Endothelial cell of umbilical vein (primary cell): Measurements from ENCODE around the gene SLC13A5. TPM values are rescaled to one million over a fixed set of nuclear protein-coding genes. Genes with fewer than 3 reads are reported as not detected.

Experiments
- BruUV-seq: library from RNA; stranded (reverse); fragments of 400-500 nt; replicated peaks from 2 replicates; lab custom pipeline; 2021; lab: Mats Ljungman, UMichigan
- CTCF ChIA-PET: fragments of 300-600, 350-600 bp; sonication (Branson Sonifier 250); formaldehyde crosslinking; loops from one replicate; lab custom pipeline; 2021; ENCODE audit warnings: antibody characterized with exemption, inconsistent platforms; lab: Charles Lee
- POLR2A ChIA-PET: fragments of 300-600, 350-600 bp; sonication (Branson Sonifier 250); formaldehyde crosslinking; loops from one replicate; lab custom pipeline; 2021; ENCODE audit warnings: antibody characterized with exemption, inconsistent platforms; lab: Charles Lee
- DNase-seq: peaks from one replicate; pipeline ENCODE4 v3.0.0-alpha.2; 2011; ENCODE audit warnings: low read depth, low spot score
- FAIRE-seq: peaks from 2 replicates; lab custom pipeline; 2011; peaks lifted over from hg19 to GRCh38; lab: Jason Lieb, UNC
- H2AFZ ChIP-seq: 2 replicates; pipeline ENCODE4 v1.6.0; 2012; ENCODE audit warnings: low read depth, low read length, control low read depth, inconsistent platforms
- H3K27ac ChIP-seq: 2 replicates; pipeline ENCODE4 v1.5.1; 2011; ENCODE audit warnings: low read depth, mild to moderate bottlenecking, control low read depth, low read length, moderate library complexity; ENCODE audit not compliant: insufficient read depth
- H3K27me3 ChIP-seq, 2 experiments: 2 replicates each; pipeline versions ENCODE4 v1.6.0 to v1.6.1; 2011; ENCODE audit warnings: low read length in 2 of 2, mixed read lengths in 1 of 2; ENCODE audit not compliant: control insufficient read depth in 2 of 2, insufficient read depth in 2 of 2
- H3K36me3 ChIP-seq, 2 experiments: 2 replicates in 1 of 2; 3 replicates in 1 of 2; pipeline ENCODE4 v1.5.1; 2011; ENCODE audit warnings: low read length in 2 of 2, mild to moderate bottlenecking in 1 of 2, moderate library complexity in 1 of 2; ENCODE audit not compliant: control insufficient read depth in 2 of 2, insufficient read depth in 2 of 2; ENCODE audit errors: extremely low read depth in 1 of 2
- H3K4me1 ChIP-seq: 3 replicates; pipeline ENCODE4 v1.5.1; 2011; ENCODE audit warnings: mild to moderate bottlenecking, low read length; ENCODE audit not compliant: control insufficient read depth, insufficient read depth; ENCODE audit errors: extremely low read depth
- H3K4me2 ChIP-seq: 2 replicates; pipeline ENCODE4 v1.6.1; 2011; ENCODE audit warnings: low read length, control low read depth, mixed read lengths; ENCODE audit not compliant: insufficient read depth
- H3K4me3 ChIP-seq, 3 experiments: fragments of 200-600 bp in 1 of 3; sonication (generic), shearing (Covaris generic) in 1 of 3; replicated peaks in 1 of 3; 2 replicates each; pipeline ENCODE4 v1.5.1; 2011 to 2016; ENCODE audit warnings: control low read depth in 3 of 3, low read length in 3 of 3, mild to moderate bottlenecking in 2 of 3, inconsistent platforms in 1 of 3, low read depth in 1 of 3, moderate library complexity in 1 of 3; ENCODE audit not compliant: insufficient read depth in 1 of 3
- H3K79me2 ChIP-seq: 2 replicates; pipeline ENCODE4 v1.6.0; 2012; ENCODE audit warnings: low read length, inconsistent platforms; ENCODE audit not compliant: control insufficient read depth, insufficient read depth
- H3K9ac ChIP-seq: replicated peaks from 2 replicates; pipeline ENCODE3; 2011; ENCODE audit warnings: low read length, control low read depth; ENCODE audit not compliant: insufficient read depth; ENCODE audit errors: extremely low read depth
- H3K9me1 ChIP-seq: replicated peaks from 3 replicates; pipeline ENCODE4 v1.6.0; 2011; ENCODE audit warnings: mild to moderate bottlenecking, low read length; ENCODE audit not compliant: control insufficient read depth, insufficient read depth; ENCODE audit errors: extremely low read depth
- H3K9me3 ChIP-seq: replicated peaks from 2 replicates; pipeline ENCODE4 v1.5.1; 2012; ENCODE audit warnings: low read length, inconsistent platforms; ENCODE audit not compliant: control insufficient read depth, insufficient read depth
- H4K20me1 ChIP-seq: replicated peaks from 2 replicates; pipeline ENCODE3; 2011; ENCODE audit warnings: mild to moderate bottlenecking, low read length; ENCODE audit not compliant: control insufficient read depth, insufficient read depth; ENCODE audit errors: extremely low read depth
- EZH2 ChIP-seq: IDR thresholded peaks from 2 replicates; pipeline ENCODE4 v1.6.1; 2012; ENCODE audit warnings: borderline replicate concordance, low read depth, mild to moderate bottlenecking, moderate library complexity, low read length, inconsistent platforms; ENCODE audit not compliant: severe bottlenecking
- FOS ChIP-seq: IDR thresholded peaks from 2 replicates; pipeline ENCODE4 v1.6.1; 2011; ENCODE audit warnings: mild to moderate bottlenecking, low read length, moderate library complexity, borderline replicate concordance; ENCODE audit not compliant: insufficient read depth
- GATA2 ChIP-seq: IDR thresholded peaks from 2 replicates; pipeline ENCODE4 v1.7.0; 2011; ENCODE audit warnings: low read depth, mild to moderate bottlenecking, moderate library complexity, mixed read lengths, low read length; ENCODE audit not compliant: insufficient read length, insufficient read depth
- JUN ChIP-seq: IDR thresholded peaks from 2 replicates; pipeline ENCODE4 v1.6.1; 2011; ENCODE audit warnings: borderline replicate concordance, low read depth; ENCODE audit not compliant: insufficient read length, insufficient read depth
- MYC ChIP-seq: IDR thresholded peaks from one replicate; pipeline ENCODE4 v1.6.1; 2011; ENCODE audit warnings: mild to moderate bottlenecking, low read depth, low read length
- POLR2A ChIP-seq: IDR thresholded peaks from 2 replicates; pipeline ENCODE4 v1.6.1; 2012; ENCODE audit warnings: low read depth, mild to moderate bottlenecking, control low read depth, low read length
- POLR2AphosphoS5 ChIP-seq: IDR thresholded peaks from 2 replicates; pipeline ENCODE4 v1.6.1; 2012; ENCODE audit warnings: low read depth, mild to moderate bottlenecking, control low read depth, low read length, moderate library complexity; ENCODE audit not compliant: insufficient read depth
- dilution Hi-C: fragments of 300-500 bp; cut with MboI; formaldehyde crosslinking; loops from one replicate; pipeline ENCODE4 v1.15.0; 2019; ENCODE audit warnings: low sequenced_read_pairs; ENCODE audit not compliant: extremely low pct_ligation_motif_present
- intact Hi-C: fragments of 100-400 bp; cut with micrococcal nuclease; formaldehyde crosslinking; loops from one replicate; pipeline ENCODE4 v1.10.0; 2022
- polyA plus RNA-seq, 4 experiments: library from polyadenylated mRNA; depleted of rRNA in 3 of 4; stranded (reverse) in 3 of 4; unstranded in 1 of 4; fragments of >200 nt; gene quantifications; 2 replicates each; pipeline versions ENCODE4 v1.2.1 to v1.2.3, GENCODE V29; 2011 to 2012; ENCODE audit warnings: missing spikeins in 1 of 4
- total RNA-seq: library from RNA; stranded (reverse); gene quantifications from 2 replicates; pipeline ENCODE4 v1.2.3, GENCODE V29; 2021
- TF ChIP-seq, protein P1 (sequence below), 2 donors: IDR thresholded peaks; 1 replicate in 1 of 2; 2 replicates in 1 of 2; pipeline ENCODE4 v1.5.1; 2011; ENCODE audit warnings: low read length in 2 of 2, mild to moderate bottlenecking in 2 of 2, moderate library complexity in 2 of 2, control low read depth in 1 of 2, inconsistent platforms in 1 of 2, low read depth in 1 of 2; ENCODE audit not compliant: insufficient read depth in 1 of 2; ENCODE audit errors: extremely low read depth in 1 of 2
- TF ChIP-seq, protein P2 (sequence below): IDR thresholded peaks from 2 replicates; pipeline ENCODE4 v1.6.1; 2011; ENCODE audit not compliant: insufficient read depth, insufficient read length

The SLC13A5 gene
- total and polyA plus RNA-seq, 2 donors (not counting 3 experiments of a cell fraction or from before 2014, with no cell fraction given) = 0.03 TPM; not detected in 1

DNA sequence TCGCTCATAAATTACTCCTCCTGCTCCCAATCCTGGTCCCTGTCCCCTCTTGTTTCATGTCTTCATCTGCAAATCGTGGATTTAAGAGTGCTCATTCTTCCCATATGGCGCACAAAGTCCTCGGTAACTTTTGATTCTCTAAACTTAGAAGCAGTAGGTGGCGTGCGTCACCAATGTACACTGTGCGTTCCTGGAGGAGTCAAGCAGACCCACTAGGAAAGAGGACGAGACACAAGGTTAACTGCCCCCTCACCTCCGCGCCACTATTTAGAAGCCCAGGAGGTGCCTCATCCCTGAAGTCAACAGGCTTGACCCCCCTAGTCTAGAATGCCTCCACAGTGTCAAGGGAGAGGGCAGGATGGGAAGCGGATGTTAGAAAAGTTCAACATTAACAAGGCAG lies 2.9 kb downstream of the SLC13A5 start:
- H3K79me2 ChIP-seq = no peaks in the 10 kb centered on the region
- TF ChIP-seq, protein P1, sequence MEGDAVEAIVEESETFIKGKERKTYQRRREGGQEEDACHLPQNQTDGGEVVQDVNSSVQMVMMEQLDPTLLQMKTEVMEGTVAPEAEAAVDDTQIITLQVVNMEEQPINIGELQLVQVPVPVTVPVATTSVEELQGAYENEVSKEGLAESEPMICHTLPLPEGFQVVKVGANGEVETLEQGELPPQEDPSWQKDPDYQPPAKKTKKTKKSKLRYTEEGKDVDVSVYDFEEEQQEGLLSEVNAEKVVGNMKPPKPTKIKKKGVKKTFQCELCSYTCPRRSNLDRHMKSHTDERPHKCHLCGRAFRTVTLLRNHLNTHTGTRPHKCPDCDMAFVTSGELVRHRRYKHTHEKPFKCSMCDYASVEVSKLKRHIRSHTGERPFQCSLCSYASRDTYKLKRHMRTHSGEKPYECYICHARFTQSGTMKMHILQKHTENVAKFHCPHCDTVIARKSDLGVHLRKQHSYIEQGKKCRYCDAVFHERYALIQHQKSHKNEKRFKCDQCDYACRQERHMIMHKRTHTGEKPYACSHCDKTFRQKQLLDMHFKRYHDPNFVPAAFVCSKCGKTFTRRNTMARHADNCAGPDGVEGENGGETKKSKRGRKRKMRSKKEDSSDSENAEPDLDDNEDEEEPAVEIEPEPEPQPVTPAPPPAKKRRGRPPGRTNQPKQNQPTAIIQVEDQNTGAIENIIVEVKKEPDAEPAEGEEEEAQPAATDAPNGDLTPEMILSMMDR (IDR thresholded peaks at IDR 0.05; ENCODE audit: extremely low read depth in 1 of 2, insufficient read depth in 1 of 2, low read depth in 1 of 2, low read length in 2 of 2) = no peak
- TF ChIP-seq, protein P2, sequence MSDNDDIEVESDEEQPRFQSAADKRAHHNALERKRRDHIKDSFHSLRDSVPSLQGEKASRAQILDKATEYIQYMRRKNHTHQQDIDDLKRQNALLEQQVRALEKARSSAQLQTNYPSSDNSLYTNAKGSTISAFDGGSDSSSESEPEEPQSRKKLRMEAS = no peak
- TF ChIP-seq JUN (no peak), GATA2 (no peak), EZH2 (no peak), POLR2A (no peak), FOS (no peak), POLR2AphosphoS5 (no peak), MYC (no peak)
- ChIA-PET CTCF (interaction anchor here (1.2 kb wide), 1 partner anchor 42 kb away, joined by 3 read pairs; no protein-coding TSS in a partner anchor), POLR2A (no interaction called here)
- no peaks in the 10 kb centered on the region for H3K9me3 ChIP-seq
- no peaks in the 10 kb centered on the region for H3K36me3 ChIP-seq
- no peaks in the 10 kb centered on the region for H3K4me1 ChIP-seq
- dilution Hi-C loops = no loop called here
- no peaks in the 10 kb centered on the region for H3K9me1 ChIP-seq
- H3K4me2 ChIP-seq = no peak overlapping the region
- no peak for FAIRE-seq
- no peak overlapping the region for H3K9ac ChIP-seq
- no TSS peak for BruUV-seq
- intact Hi-C loops = no loop called here
- no peak overlapping the region for H2AFZ ChIP-seq
- H3K27me3 ChIP-seq = peaks cover 28 to 32% of the 10 kb centered on the region in 2 experiments
- H4K20me1 ChIP-seq = no peaks in the 10 kb centered on the region
- H3K4me3 ChIP-seq = no peak overlapping the region
- H3K27ac ChIP-seq = no peak overlapping the region
- DNase-seq = no peak
